ENCODE measurements around the gene REM2. TPM values are rescaled to one million over a fixed set of nuclear protein-coding genes. Genes with fewer than 3 reads are reported as not detected.

The REM2 gene
- polyA plus RNA-seq, 3 donors: 1.8 TPM; not detected in 2

DNA sequence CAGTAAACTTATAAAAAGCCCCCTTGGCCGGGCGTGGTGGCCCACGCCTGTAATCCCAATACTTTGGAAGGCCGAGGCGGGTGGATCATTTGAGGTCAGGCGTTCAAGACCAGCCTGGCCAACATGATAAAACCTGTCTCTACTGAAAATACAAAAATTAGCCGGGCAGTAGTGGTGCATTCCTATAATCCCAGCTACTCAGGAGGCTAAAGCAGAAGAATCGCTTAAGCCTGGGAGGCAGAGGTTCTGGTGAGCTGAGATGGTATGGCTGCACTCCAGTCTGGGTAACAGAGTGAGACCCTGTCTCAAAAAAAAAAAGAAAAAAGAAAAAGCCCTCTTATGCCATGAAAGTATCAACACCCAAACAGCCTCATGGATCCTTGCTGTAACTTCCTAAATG is 42.5 kb downstream of the REM2 start:
- Mint-ChIP-seq H3K4me1 (peaks cover 8% of the 10 kb centered on the region), H3K9me3 (no peaks in the 10 kb centered on the region), H3K27ac (no peak overlapping the region), H3K36me3 (peaks cover 54 to 61% of the 10 kb centered on the region in 2 donors), H3K4me3 (no peak overlapping the region), H3K27me3 (ENCODE audit: low read depth in 3 of 3) (no peaks in the 10 kb centered on the region)
- no peak overlapping the region for H3K9ac ChIP-seq (ENCODE audit: insufficient read depth, low read length, poor library complexity, severe bottlenecking)
- no peak overlapping the region for H2AFZ ChIP-seq (ENCODE audit: insufficient read depth, low read depth, low read length, poor library complexity, severe bottlenecking)
- intact Hi-C loops (cut with micrococcal nuclease): loop anchor here in 1 of 2 donors (10.0 kb wide), 1 partner anchor 1189 kb away; the partner anchor contains the start of genes DCAF11 and NRL
- no peaks in the 10 kb centered on the region for H3K27me3 ChIP-seq (ENCODE audit: control insufficient read depth in 2 of 2, insufficient read depth in 2 of 2, low read length in 2 of 2)
- peaks cover 15% of the 10 kb centered on the region for H3K79me2 ChIP-seq (ENCODE audit: insufficient read depth, low read length)
- no peaks in the 10 kb centered on the region for H4K20me1 ChIP-seq (ENCODE audit: insufficient read depth, low read length)
- WGBS (ENCODE audit: insufficient coverage): 91% methylated on average over 4 of the region's 8 CpGs
- TF ChIP-seq, protein P1, sequence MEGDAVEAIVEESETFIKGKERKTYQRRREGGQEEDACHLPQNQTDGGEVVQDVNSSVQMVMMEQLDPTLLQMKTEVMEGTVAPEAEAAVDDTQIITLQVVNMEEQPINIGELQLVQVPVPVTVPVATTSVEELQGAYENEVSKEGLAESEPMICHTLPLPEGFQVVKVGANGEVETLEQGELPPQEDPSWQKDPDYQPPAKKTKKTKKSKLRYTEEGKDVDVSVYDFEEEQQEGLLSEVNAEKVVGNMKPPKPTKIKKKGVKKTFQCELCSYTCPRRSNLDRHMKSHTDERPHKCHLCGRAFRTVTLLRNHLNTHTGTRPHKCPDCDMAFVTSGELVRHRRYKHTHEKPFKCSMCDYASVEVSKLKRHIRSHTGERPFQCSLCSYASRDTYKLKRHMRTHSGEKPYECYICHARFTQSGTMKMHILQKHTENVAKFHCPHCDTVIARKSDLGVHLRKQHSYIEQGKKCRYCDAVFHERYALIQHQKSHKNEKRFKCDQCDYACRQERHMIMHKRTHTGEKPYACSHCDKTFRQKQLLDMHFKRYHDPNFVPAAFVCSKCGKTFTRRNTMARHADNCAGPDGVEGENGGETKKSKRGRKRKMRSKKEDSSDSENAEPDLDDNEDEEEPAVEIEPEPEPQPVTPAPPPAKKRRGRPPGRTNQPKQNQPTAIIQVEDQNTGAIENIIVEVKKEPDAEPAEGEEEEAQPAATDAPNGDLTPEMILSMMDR (IDR thresholded peaks at IDR 0.05): no peak
- no peak for DNase-seq
- H3K4me2 ChIP-seq (replicated peaks; ENCODE audit: extremely low read depth, low read length, poor library complexity, severe bottlenecking): no peak overlapping the region
- no peak overlapping the region for H3K4me3 ChIP-seq (replicated peaks in 1 of 3; ENCODE audit: low read depth in 2 of 3, low read length in 3 of 3)
- H3K9me3 ChIP-seq (replicated peaks in 1 of 2; ENCODE audit: control insufficient read depth in 1 of 2, insufficient read depth in 1 of 2, low read length in 2 of 2): no peaks in the 10 kb centered on the region
- H3K36me3 ChIP-seq (replicated peaks in 1 of 2; ENCODE audit: control insufficient read depth in 1 of 2, insufficient read depth in 2 of 2, low read length in 2 of 2): peaks cover 36 to 60% of the 10 kb centered on the region in 2 donors
- H3K4me1 ChIP-seq (ENCODE audit: control insufficient read depth in 1 of 2, insufficient read depth in 2 of 2, low read length in 2 of 2): peaks cover 15 to 29% of the 10 kb centered on the region in 2 donors
- H3K27ac ChIP-seq (ENCODE audit: low read depth in 1 of 2, low read length in 2 of 2): no peak overlapping the region

DNA sequence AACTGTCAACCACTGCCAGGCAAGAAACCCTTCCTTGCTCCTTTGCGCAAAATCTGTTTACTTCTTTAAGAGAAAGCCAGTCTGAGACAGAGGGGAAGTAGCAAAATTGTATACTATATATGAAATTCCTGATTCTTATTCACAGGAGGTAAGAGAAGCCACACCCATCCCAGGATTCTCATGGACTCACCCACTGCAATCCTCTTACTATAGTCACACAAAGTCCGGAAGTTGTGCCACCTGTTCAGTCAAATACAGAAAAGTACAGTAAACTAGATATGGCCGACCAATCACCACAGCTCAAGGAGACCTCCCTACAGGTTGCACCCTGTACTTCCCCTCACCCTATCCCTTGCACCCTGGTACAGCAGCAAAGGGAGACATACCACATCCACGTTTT is 43.3 kb downstream of the REM2 start:
- Mint-ChIP-seq H3K27me3 (ENCODE audit: low read depth in 3 of 3) (no peaks in the 10 kb centered on the region), H3K4me3 (no peak overlapping the region), H3K27ac (peak overlapping the region in 1 of 7 donors; percentile 20), H3K9me3 (no peaks in the 10 kb centered on the region), H3K36me3 (peaks cover 46 to 53% of the 10 kb centered on the region in 2 donors), H3K4me1 (peaks cover 8% of the 10 kb centered on the region)
- Histone ChIP-seq H4K20me1 (ENCODE audit: insufficient read depth, low read length) (no peaks in the 10 kb centered on the region), H3K4me2 (replicated peaks; ENCODE audit: extremely low read depth, low read length, poor library complexity, severe bottlenecking) (no peak overlapping the region), H2AFZ (ENCODE audit: insufficient read depth, low read depth, low read length, poor library complexity, severe bottlenecking) (no peak overlapping the region), H3K9me3 (replicated peaks in 1 of 2; ENCODE audit: control insufficient read depth in 1 of 2, insufficient read depth in 1 of 2, low read length in 2 of 2) (no peaks in the 10 kb centered on the region), H3K36me3 (replicated peaks in 1 of 2; ENCODE audit: control insufficient read depth in 1 of 2, insufficient read depth in 2 of 2, low read length in 2 of 2) (peaks cover 30 to 52% of the 10 kb centered on the region in 2 donors), H3K9ac (ENCODE audit: insufficient read depth, low read length, poor library complexity, severe bottlenecking) (no peak overlapping the region), H3K79me2 (ENCODE audit: insufficient read depth, low read length) (peaks cover 15% of the 10 kb centered on the region), H3K27me3 (ENCODE audit: control insufficient read depth in 2 of 2, insufficient read depth in 2 of 2, low read length in 2 of 2) (no peaks in the 10 kb centered on the region), H3K27ac (ENCODE audit: low read depth in 1 of 2, low read length in 2 of 2) (no peak overlapping the region), H3K4me3 (replicated peaks in 1 of 3; ENCODE audit: low read depth in 2 of 3, low read length in 3 of 3) (no peak overlapping the region), H3K4me1 (ENCODE audit: control insufficient read depth in 1 of 2, insufficient read depth in 2 of 2, low read length in 2 of 2) (peaks cover 19 to 34% of the 10 kb centered on the region in 2 donors)
- WGBS (ENCODE audit: insufficient coverage): 100% methylated on average over 2 of the region's 4 CpGs
- DNase-seq: no peak
- TF ChIP-seq, protein P1 (IDR thresholded peaks at IDR 0.05): no peak
- intact Hi-C loops (cut with micrococcal nuclease): loop anchor here in 1 of 2 donors (10.0 kb wide), 1 partner anchor 1188 kb away; the partner anchor contains the start of genes DCAF11 and NRL
